GM12878 (cell line): ENCODE measurements around the gene C20orf96.

Source experiments
- BRCA1 ChIP-seq: IDR thresholded peaks from 2 replicates; pipeline ENCODE4 v1.6.1; 2011; ENCODE audit warnings: low read depth, low read length, improper control_type of control experiment
- MXI1 ChIP-seq: fragments of 150-350 bp; IDR thresholded peaks from 2 replicates; pipeline ENCODE4 v1.6.1; 2011; ENCODE audit warnings: low read depth, mild to moderate bottlenecking, inconsistent platforms, low read length, improper control_type of control experiment
- MYC ChIP-seq: IDR thresholded peaks from 2 replicates; pipeline ENCODE4 v1.6.1; 2011; ENCODE audit warnings: mild to moderate bottlenecking, low read length, moderate library complexity, inconsistent platforms; ENCODE audit not compliant: insufficient read depth, insufficient replicate concordance, insufficient read length, severe bottlenecking
- ZNF274 ChIP-seq: IDR thresholded peaks from one replicate; pipeline ENCODE4 v1.8.0; 2011; ENCODE audit not compliant: insufficient read length, insufficient read depth
- TF ChIP-seq, protein P1 (sequence below): IDR thresholded peaks from 2 replicates; pipeline ENCODE4 v1.6.1; 2011; ENCODE audit warnings: low read depth, low read length, improper control_type of control experiment, borderline replicate concordance
- TF ChIP-seq, protein P2 (sequence below): IDR thresholded peaks from 2 replicates; pipeline ENCODE4 v1.6.1; 2012; ENCODE audit warnings: low read length, inconsistent platforms
- TF ChIP-seq, protein P3 (sequence below): IDR thresholded peaks from 2 replicates; pipeline ENCODE4 v1.6.1; 2012; ENCODE audit warnings: low read depth, low read length, improper control_type of control experiment

DNA sequence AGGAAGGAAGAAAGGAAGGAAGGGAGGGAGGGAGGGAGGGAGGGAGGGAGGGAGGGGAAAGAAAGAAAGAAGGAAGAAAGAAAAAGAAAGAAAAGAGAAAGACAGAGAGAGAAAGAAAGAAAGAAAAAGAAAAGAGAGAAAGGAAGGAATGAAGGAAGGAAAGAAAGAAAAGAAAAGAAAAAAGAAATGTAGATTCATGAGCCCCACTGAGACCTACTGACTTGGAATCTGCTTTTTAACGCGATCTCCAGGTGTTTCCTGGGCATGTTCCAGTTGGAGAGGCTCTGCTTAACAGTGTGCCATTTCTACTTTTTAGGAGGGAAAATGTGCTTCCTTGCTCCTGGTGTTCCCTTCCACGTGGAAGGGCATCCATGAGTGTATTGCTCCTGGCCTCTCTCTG, 16.7 kb downstream of the C20orf96 start:
- TF ChIP-seq, protein P1, sequence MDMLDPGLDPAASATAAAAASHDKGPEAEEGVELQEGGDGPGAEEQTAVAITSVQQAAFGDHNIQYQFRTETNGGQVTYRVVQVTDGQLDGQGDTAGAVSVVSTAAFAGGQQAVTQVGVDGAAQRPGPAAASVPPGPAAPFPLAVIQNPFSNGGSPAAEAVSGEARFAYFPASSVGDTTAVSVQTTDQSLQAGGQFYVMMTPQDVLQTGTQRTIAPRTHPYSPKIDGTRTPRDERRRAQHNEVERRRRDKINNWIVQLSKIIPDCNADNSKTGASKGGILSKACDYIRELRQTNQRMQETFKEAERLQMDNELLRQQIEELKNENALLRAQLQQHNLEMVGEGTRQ, result no peak
- no peak for TF ChIP-seq BRCA1
- no peak for TF ChIP-seq ZNF274
- no peak for TF ChIP-seq MXI1
- TF ChIP-seq, protein P2, sequence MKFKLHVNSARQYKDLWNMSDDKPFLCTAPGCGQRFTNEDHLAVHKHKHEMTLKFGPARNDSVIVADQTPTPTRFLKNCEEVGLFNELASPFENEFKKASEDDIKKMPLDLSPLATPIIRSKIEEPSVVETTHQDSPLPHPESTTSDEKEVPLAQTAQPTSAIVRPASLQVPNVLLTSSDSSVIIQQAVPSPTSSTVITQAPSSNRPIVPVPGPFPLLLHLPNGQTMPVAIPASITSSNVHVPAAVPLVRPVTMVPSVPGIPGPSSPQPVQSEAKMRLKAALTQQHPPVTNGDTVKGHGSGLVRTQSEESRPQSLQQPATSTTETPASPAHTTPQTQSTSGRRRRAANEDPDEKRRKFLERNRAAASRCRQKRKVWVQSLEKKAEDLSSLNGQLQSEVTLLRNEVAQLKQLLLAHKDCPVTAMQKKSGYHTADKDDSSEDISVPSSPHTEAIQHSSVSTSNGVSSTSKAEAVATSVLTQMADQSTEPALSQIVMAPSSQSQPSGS, result no peak
- TF ChIP-seq, protein P3, sequence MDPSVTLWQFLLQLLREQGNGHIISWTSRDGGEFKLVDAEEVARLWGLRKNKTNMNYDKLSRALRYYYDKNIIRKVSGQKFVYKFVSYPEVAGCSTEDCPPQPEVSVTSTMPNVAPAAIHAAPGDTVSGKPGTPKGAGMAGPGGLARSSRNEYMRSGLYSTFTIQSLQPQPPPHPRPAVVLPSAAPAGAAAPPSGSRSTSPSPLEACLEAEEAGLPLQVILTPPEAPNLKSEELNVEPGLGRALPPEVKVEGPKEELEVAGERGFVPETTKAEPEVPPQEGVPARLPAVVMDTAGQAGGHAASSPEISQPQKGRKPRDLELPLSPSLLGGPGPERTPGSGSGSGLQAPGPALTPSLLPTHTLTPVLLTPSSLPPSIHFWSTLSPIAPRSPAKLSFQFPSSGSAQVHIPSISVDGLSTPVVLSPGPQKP, result no peak
- TF ChIP-seq MYC, result no peak
